ENCODE data around the gene CCNY.
"Not testable (repeated sequence)": the region's sequence is repeated elsewhere in the genome, so short reads cannot be mapped to it uniquely, and the experiment has no call there.

The CCNY gene

GRCh38 chr10:35398908-35399307 is 62.6 kb downstream of the CCNY start:
- peak overlapping the region in 1 of 2 experiments; percentile 43 for H3K27ac ChIP-seq (ENCODE audit: insufficient read depth in 1 of 2, low read depth in 1 of 2, low read length in 2 of 2, poor library complexity in 1 of 2, severe bottlenecking in 2 of 2)

GRCh38 chr10:35399414-35400009 is 63.2 kb downstream of the CCNY start:
- no peaks in the 10 kb centered on the region for H3K36me3 ChIP-seq (ENCODE audit: control insufficient read depth in 4 of 4, insufficient read depth in 4 of 4, low read length in 3 of 4)
- CTCF ChIA-PET: no interaction called here
- WGBS (ENCODE audit: insufficient coverage): 90% methylated on average over 3 of the region's 6 CpGs
- no peak overlapping the region for H3K4me3 ChIP-seq (ENCODE audit: control insufficient read depth in 1 of 7, extremely low read depth in 1 of 7, insufficient read depth in 4 of 7, low read depth in 2 of 7, low read length in 6 of 7)
- POLR2A ChIA-PET: interaction anchor here (0.6 kb wide), 1 partner anchor 11 kb away, joined by 6 read pairs; no protein-coding TSS in a partner anchor
- DNase-seq: no peak
- H3K27ac ChIP-seq (ENCODE audit: insufficient read depth in 1 of 2, low read depth in 1 of 2, low read length in 2 of 2, poor library complexity in 1 of 2, severe bottlenecking in 2 of 2): peak overlapping the region in 1 of 2 experiments; percentile 43
- peaks cover 0 to 7% (median 3%) of the 10 kb centered on the region in 5 experiments for H3K9me3 ChIP-seq (ENCODE audit: control extremely low read depth in 1 of 5, control insufficient read depth in 4 of 5, insufficient read depth in 2 of 5, low read depth in 1 of 5, low read length in 4 of 5)
- peaks cover 0 to 5% (median 0%) of the 10 kb centered on the region in 4 experiments for H3K4me1 ChIP-seq (ENCODE audit: control extremely low read depth in 1 of 4, control insufficient read depth in 4 of 4, insufficient read depth in 4 of 4, low read length in 3 of 4)
- H3K27me3 ChIP-seq (replicated peaks in 2 of 5; ENCODE audit: control insufficient read depth in 4 of 5, insufficient read depth in 5 of 5, low read length in 4 of 5): no peaks in the 10 kb centered on the region

More at GRCh38 chr10:35398908-35399307, 62.6 kb downstream of the CCNY start:
- Histone ChIP-seq H3K4me1 (ENCODE audit: control extremely low read depth in 1 of 4, control insufficient read depth in 4 of 4, insufficient read depth in 4 of 4, low read length in 3 of 4) (peaks cover 0 to 5% (median 0%) of the 10 kb centered on the region in 4 experiments), H3K9me3 (ENCODE audit: control extremely low read depth in 1 of 5, control insufficient read depth in 4 of 5, insufficient read depth in 2 of 5, low read depth in 1 of 5, low read length in 4 of 5) (peaks cover 0 to 7% (median 3%) of the 10 kb centered on the region in 5 experiments), H3K36me3 (ENCODE audit: control insufficient read depth in 4 of 4, insufficient read depth in 4 of 4, low read length in 3 of 4) (no peaks in the 10 kb centered on the region), H3K27me3 (replicated peaks in 2 of 5; ENCODE audit: control insufficient read depth in 4 of 5, insufficient read depth in 5 of 5, low read length in 4 of 5) (no peaks in the 10 kb centered on the region), H3K4me3 (ENCODE audit: control insufficient read depth in 1 of 7, extremely low read depth in 1 of 7, insufficient read depth in 4 of 7, low read depth in 2 of 7, low read length in 6 of 7) (no peak overlapping the region)
- POLR2A ChIA-PET: no interaction called here
- 98% methylated on average over 7 of the region's 7 CpGs for WGBS (ENCODE audit: insufficient coverage)
- DNase-seq: no peak
- CTCF ChIA-PET: no interaction called here

- DNase-seq: no peak
- WGBS (ENCODE audit: insufficient coverage): 96% methylated on average over 4 of the region's 8 CpGs
Measured at GRCh38 chr10:35400595-35401268, 64.4 kb downstream of the CCNY start.

GRCh38 chr10:35403491-35403890 is 67.2 kb downstream of the CCNY start:
- DNase-seq; H3K4me1 ChIP-seq (ENCODE audit: control extremely low read depth in 1 of 4, control insufficient read depth in 4 of 4, insufficient read depth in 4 of 4, low read length in 3 of 4); POLR2A ChIA-PET; CTCF ChIA-PET; H3K4me3 ChIP-seq (ENCODE audit: control insufficient read depth in 1 of 7, extremely low read depth in 1 of 7, insufficient read depth in 4 of 7, low read depth in 2 of 7, low read length in 6 of 7); H3K9me3 ChIP-seq (ENCODE audit: control extremely low read depth in 1 of 5, control insufficient read depth in 4 of 5, insufficient read depth in 2 of 5, low read depth in 1 of 5, low read length in 4 of 5); H3K27ac ChIP-seq (ENCODE audit: insufficient read depth in 1 of 2, low read depth in 1 of 2, low read length in 2 of 2, poor library complexity in 1 of 2, severe bottlenecking in 2 of 2); H3K27me3 ChIP-seq (replicated peaks in 2 of 5; ENCODE audit: control insufficient read depth in 4 of 5, insufficient read depth in 5 of 5, low read length in 4 of 5); H3K36me3 ChIP-seq (ENCODE audit: control insufficient read depth in 4 of 4, insufficient read depth in 4 of 4, low read length in 3 of 4): not testable (repeated sequence)
- 98% methylated on average over 5 of the region's 5 CpGs for WGBS (ENCODE audit: insufficient coverage)

More at GRCh38 chr10:35400595-35401268, 64.4 kb downstream of the CCNY start:
- Histone ChIP-seq H3K36me3 (ENCODE audit: control insufficient read depth in 4 of 4, insufficient read depth in 4 of 4, low read length in 3 of 4) (no peaks in the 10 kb centered on the region), H3K4me3 (ENCODE audit: control insufficient read depth in 1 of 7, extremely low read depth in 1 of 7, insufficient read depth in 4 of 7, low read depth in 2 of 7, low read length in 6 of 7) (no peak overlapping the region), H3K9me3 (ENCODE audit: control extremely low read depth in 1 of 5, control insufficient read depth in 4 of 5, insufficient read depth in 2 of 5, low read depth in 1 of 5, low read length in 4 of 5) (peaks cover 0 to 7% (median 3%) of the 10 kb centered on the region in 5 experiments), H3K27ac (ENCODE audit: insufficient read depth in 1 of 2, low read depth in 1 of 2, low read length in 2 of 2, poor library complexity in 1 of 2, severe bottlenecking in 2 of 2) (peak overlapping the region in 1 of 2 experiments; percentile 29), H3K27me3 (replicated peaks in 2 of 5; ENCODE audit: control insufficient read depth in 4 of 5, insufficient read depth in 5 of 5, low read length in 4 of 5) (no peaks in the 10 kb centered on the region), H3K4me1 (ENCODE audit: control extremely low read depth in 1 of 4, control insufficient read depth in 4 of 4, insufficient read depth in 4 of 4, low read length in 3 of 4) (peaks cover 0 to 2% (median 0%) of the 10 kb centered on the region in 4 experiments)
- ChIA-PET POLR2A (no interaction called here), CTCF (interaction anchor here (0.6 kb wide), 1 partner anchor 72 kb away, joined by 4 read pairs; no protein-coding TSS in a partner anchor)

- H3K9me3 ChIP-seq (ENCODE audit: control extremely low read depth in 1 of 5, control insufficient read depth in 4 of 5, insufficient read depth in 2 of 5, low read depth in 1 of 5, low read length in 4 of 5); H3K4me3 ChIP-seq (ENCODE audit: control insufficient read depth in 1 of 7, extremely low read depth in 1 of 7, insufficient read depth in 4 of 7, low read depth in 2 of 7, low read length in 6 of 7); DNase-seq; H3K27ac ChIP-seq (ENCODE audit: insufficient read depth in 1 of 2, low read depth in 1 of 2, low read length in 2 of 2, poor library complexity in 1 of 2, severe bottlenecking in 2 of 2); H3K4me1 ChIP-seq (ENCODE audit: control extremely low read depth in 1 of 4, control insufficient read depth in 4 of 4, insufficient read depth in 4 of 4, low read length in 3 of 4); H3K27me3 ChIP-seq (replicated peaks in 2 of 5; ENCODE audit: control insufficient read depth in 4 of 5, insufficient read depth in 5 of 5, low read length in 4 of 5); POLR2A ChIA-PET; CTCF ChIA-PET; H3K36me3 ChIP-seq (ENCODE audit: control insufficient read depth in 4 of 4, insufficient read depth in 4 of 4, low read length in 3 of 4): not testable (repeated sequence)
- WGBS (ENCODE audit: insufficient coverage): 86% methylated on average over 1 of the region's 2 CpGs
Measured at GRCh38 chr10:35404077-35404476, 67.8 kb downstream of the CCNY start.

GRCh38 chr10:35406003-35406630 is 69.8 kb downstream of the CCNY start:
- WGBS (ENCODE audit: insufficient coverage): no CpG with 5 or more reads among the region's 5 CpGs
- H3K4me3 ChIP-seq (ENCODE audit: control insufficient read depth in 1 of 7, extremely low read depth in 1 of 7, insufficient read depth in 4 of 7, low read depth in 2 of 7, low read length in 6 of 7); H3K27ac ChIP-seq (ENCODE audit: insufficient read depth in 1 of 2, low read depth in 1 of 2, low read length in 2 of 2, poor library complexity in 1 of 2, severe bottlenecking in 2 of 2); H3K4me1 ChIP-seq (ENCODE audit: control extremely low read depth in 1 of 4, control insufficient read depth in 4 of 4, insufficient read depth in 4 of 4, low read length in 3 of 4); POLR2A ChIA-PET; H3K27me3 ChIP-seq (replicated peaks in 2 of 5; ENCODE audit: control insufficient read depth in 4 of 5, insufficient read depth in 5 of 5, low read length in 4 of 5); CTCF ChIA-PET; H3K36me3 ChIP-seq (ENCODE audit: control insufficient read depth in 4 of 4, insufficient read depth in 4 of 4, low read length in 3 of 4); H3K9me3 ChIP-seq (ENCODE audit: control extremely low read depth in 1 of 5, control insufficient read depth in 4 of 5, insufficient read depth in 2 of 5, low read depth in 1 of 5, low read length in 4 of 5); DNase-seq: not testable (repeated sequence)

- CTCF ChIA-PET; POLR2A ChIA-PET; DNase-seq; H3K9me3 ChIP-seq (ENCODE audit: control extremely low read depth in 1 of 5, control insufficient read depth in 4 of 5, insufficient read depth in 2 of 5, low read depth in 1 of 5, low read length in 4 of 5); H3K27ac ChIP-seq (ENCODE audit: insufficient read depth in 1 of 2, low read depth in 1 of 2, low read length in 2 of 2, poor library complexity in 1 of 2, severe bottlenecking in 2 of 2); H3K4me3 ChIP-seq (ENCODE audit: control insufficient read depth in 1 of 7, extremely low read depth in 1 of 7, insufficient read depth in 4 of 7, low read depth in 2 of 7, low read length in 6 of 7); H3K36me3 ChIP-seq (ENCODE audit: control insufficient read depth in 4 of 4, insufficient read depth in 4 of 4, low read length in 3 of 4); H3K27me3 ChIP-seq (replicated peaks in 2 of 5; ENCODE audit: control insufficient read depth in 4 of 5, insufficient read depth in 5 of 5, low read length in 4 of 5): not testable (repeated sequence)
- peaks cover 0 to 12% (median 6%) of the 10 kb centered on the region in 4 experiments for H3K4me1 ChIP-seq (ENCODE audit: control extremely low read depth in 1 of 4, control insufficient read depth in 4 of 4, insufficient read depth in 4 of 4, low read length in 3 of 4)
- WGBS (ENCODE audit: insufficient coverage): 100% methylated on average over 12 of the region's 12 CpGs
Measured at GRCh38 chr10:35407696-35408095, 71.4 kb downstream of the CCNY start.

Measured in common myeloid progenitor, CD34-positive (primary cell).